Measurements from ENCODE around the gene CUX1. TPM values are rescaled to one million over a fixed set of nuclear protein-coding genes. Genes with fewer than 3 reads are reported as not detected.

CUX1 gene
- polyA plus RNA-seq, 1 donor, result 38.3 TPM

GRCh38 chr7:102284399-102284798, 467.0 kb downstream of the CUX1 start:
- no peak for DNase-seq (ENCODE audit: low read depth)

GRCh38 chr7:102284891-102285539, 467.6 kb downstream of the CUX1 start:
- no peak for DNase-seq (ENCODE audit: low read depth)

GRCh38 chr7:102285540-102286236, 468.3 kb downstream of the CUX1 start:
- DNase-seq (ENCODE audit: low read depth), result no peak

- peak; percentile 19 for DNase-seq (ENCODE audit: low read depth)
Observed at GRCh38 chr7:102286237-102287110, 469.0 kb downstream of the CUX1 start, which contains the start of gene SH2B2. SH2B2 (plus strand) TSS chr7:102286868; CDS start chr7:102300551, 13,683 bp downstream.

GRCh38 chr7:102287111-102287980, 469.9 kb downstream of the CUX1 start:
- no peak for DNase-seq (ENCODE audit: low read depth)

- DNase-seq (ENCODE audit: low read depth), result no peak
Observed at GRCh38 chr7:102287981-102288278, 470.5 kb downstream of the CUX1 start.

- DNase-seq (ENCODE audit: low read depth), result no peak
Observed at GRCh38 chr7:102288285-102288930, 471.0 kb downstream of the CUX1 start.

GRCh38 chr7:102289057-102289456, 471.6 kb downstream of the CUX1 start:
- no peak for DNase-seq (ENCODE audit: low read depth)

GRCh38 chr7:102291056-102291915, 473.9 kb downstream of the CUX1 start:
- no peak for DNase-seq (ENCODE audit: low read depth)

GRCh38 chr7:102291916-102292267, 474.5 kb downstream of the CUX1 start:
- no peak for DNase-seq (ENCODE audit: low read depth)

- no peak for DNase-seq (ENCODE audit: low read depth)
Observed at GRCh38 chr7:102292813-102293798, 475.7 kb downstream of the CUX1 start.

- DNase-seq (ENCODE audit: low read depth), result no peak
Observed at GRCh38 chr7:102294589-102294988, 477.2 kb downstream of the CUX1 start.

GRCh38 chr7:102295346-102296178, 478.1 kb downstream of the CUX1 start:
- DNase-seq (ENCODE audit: low read depth), result no peak

GRCh38 chr7:102296179-102296438, 478.7 kb downstream of the CUX1 start:
- no peak for DNase-seq (ENCODE audit: low read depth)

- no peak for DNase-seq (ENCODE audit: low read depth)
Observed at GRCh38 chr7:102296514-102296913, 479.1 kb downstream of the CUX1 start.

GRCh38 chr7:102297487-102298218, 480.2 kb downstream of the CUX1 start:
- no peak for DNase-seq (ENCODE audit: low read depth)

- no peak for DNase-seq (ENCODE audit: low read depth)
Observed at GRCh38 chr7:102300643-102301221, 483.3 kb downstream of the CUX1 start.
